ENCODE data around the gene CDH4. TPM values are rescaled to one million over a fixed set of nuclear protein-coding genes. Genes with fewer than 3 reads are reported as not detected.
A peak's percentile ranks its signal among the peaks of the same experiment; 100 is the strongest.

CDH4 gene
- total and polyA plus RNA-seq, 4 donors = 5.8 to 24.1 (median 17.1) TPM

DNA sequence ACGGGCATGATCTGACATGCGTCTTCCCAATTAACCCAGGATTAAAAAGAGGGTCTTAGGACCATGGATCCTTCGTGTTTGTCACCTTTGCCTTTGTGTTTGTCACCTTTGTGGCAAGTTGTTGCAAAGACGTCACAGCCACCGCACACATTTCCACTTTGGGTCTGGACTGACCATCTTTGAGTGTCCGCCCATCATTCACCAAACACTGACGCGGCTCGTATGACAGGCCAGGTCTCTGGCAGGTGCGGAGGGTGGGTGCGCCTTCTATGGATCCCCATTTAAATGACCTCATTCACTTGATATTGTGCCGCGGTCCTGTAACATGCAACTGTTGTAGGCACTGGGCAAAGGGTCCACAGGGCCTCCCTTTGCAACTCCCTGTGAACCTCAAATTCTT lies 409.5 kb downstream of the CDH4 start:
- peaks cover 51% of the 10 kb centered on the region for H3K4me1 ChIP-seq (ENCODE audit: control insufficient read depth, insufficient read depth, low read length)

GRCh38 chr20:61662226-61662967 lies 410.3 kb downstream of the CDH4 start:
- no peak for DNase-seq (ENCODE audit: low read depth in 4 of 6, low spot score in 6 of 6)
- Histone ChIP-seq H3K4me3 (ENCODE audit: low read depth, low read length) (no peak overlapping the region), H3K9me3 (ENCODE audit: control insufficient read depth, insufficient read depth, low read length) (no peaks in the 10 kb centered on the region), H3K4me1 (ENCODE audit: control insufficient read depth, insufficient read depth, low read length) (peaks cover 52% of the 10 kb centered on the region), H3K27me3 (ENCODE audit: control insufficient read depth, insufficient read depth, low read length) (no peaks in the 10 kb centered on the region), H3K27ac (ENCODE audit: low read depth, low read length) (no peak overlapping the region), H3K36me3 (ENCODE audit: control insufficient read depth, insufficient read depth, low read length) (peaks cover 6% of the 10 kb centered on the region)
- whole genome bisulfite sequencing (ENCODE audit: insufficient coverage) = 88% methylated on average over 31 of the region's 32 CpGs

More for the DNA sequence above, 409.5 kb downstream of the CDH4 start:
- 90% methylated on average over 9 of the region's 13 CpGs for WGBS (ENCODE audit: insufficient coverage)
- Histone ChIP-seq H3K27ac (ENCODE audit: low read depth, low read length) (no peak overlapping the region), H3K27me3 (ENCODE audit: control insufficient read depth, insufficient read depth, low read length) (no peaks in the 10 kb centered on the region), H3K4me3 (ENCODE audit: low read depth, low read length) (no peak overlapping the region), H3K9me3 (ENCODE audit: control insufficient read depth, insufficient read depth, low read length) (no peaks in the 10 kb centered on the region), H3K36me3 (ENCODE audit: control insufficient read depth, insufficient read depth, low read length) (peaks cover 6% of the 10 kb centered on the region)
- no peak for DNase-seq (ENCODE audit: low read depth in 4 of 6, low spot score in 6 of 6)

GRCh38 chr20:61662968-61663331 lies 410.9 kb downstream of the CDH4 start:
- Histone ChIP-seq H3K27ac (ENCODE audit: low read depth, low read length) (no peak overlapping the region), H3K27me3 (ENCODE audit: control insufficient read depth, insufficient read depth, low read length) (no peaks in the 10 kb centered on the region), H3K9me3 (ENCODE audit: control insufficient read depth, insufficient read depth, low read length) (no peaks in the 10 kb centered on the region), H3K4me3 (ENCODE audit: low read depth, low read length) (no peak overlapping the region), H3K4me1 (ENCODE audit: control insufficient read depth, insufficient read depth, low read length) (peaks cover 55% of the 10 kb centered on the region), H3K36me3 (ENCODE audit: control insufficient read depth, insufficient read depth, low read length) (peaks cover 6% of the 10 kb centered on the region)
- 62% methylated on average over 13 of the region's 13 CpGs for WGBS (ENCODE audit: insufficient coverage)
- no peak for DNase-seq (ENCODE audit: low read depth in 4 of 6, low spot score in 6 of 6)

DNA sequence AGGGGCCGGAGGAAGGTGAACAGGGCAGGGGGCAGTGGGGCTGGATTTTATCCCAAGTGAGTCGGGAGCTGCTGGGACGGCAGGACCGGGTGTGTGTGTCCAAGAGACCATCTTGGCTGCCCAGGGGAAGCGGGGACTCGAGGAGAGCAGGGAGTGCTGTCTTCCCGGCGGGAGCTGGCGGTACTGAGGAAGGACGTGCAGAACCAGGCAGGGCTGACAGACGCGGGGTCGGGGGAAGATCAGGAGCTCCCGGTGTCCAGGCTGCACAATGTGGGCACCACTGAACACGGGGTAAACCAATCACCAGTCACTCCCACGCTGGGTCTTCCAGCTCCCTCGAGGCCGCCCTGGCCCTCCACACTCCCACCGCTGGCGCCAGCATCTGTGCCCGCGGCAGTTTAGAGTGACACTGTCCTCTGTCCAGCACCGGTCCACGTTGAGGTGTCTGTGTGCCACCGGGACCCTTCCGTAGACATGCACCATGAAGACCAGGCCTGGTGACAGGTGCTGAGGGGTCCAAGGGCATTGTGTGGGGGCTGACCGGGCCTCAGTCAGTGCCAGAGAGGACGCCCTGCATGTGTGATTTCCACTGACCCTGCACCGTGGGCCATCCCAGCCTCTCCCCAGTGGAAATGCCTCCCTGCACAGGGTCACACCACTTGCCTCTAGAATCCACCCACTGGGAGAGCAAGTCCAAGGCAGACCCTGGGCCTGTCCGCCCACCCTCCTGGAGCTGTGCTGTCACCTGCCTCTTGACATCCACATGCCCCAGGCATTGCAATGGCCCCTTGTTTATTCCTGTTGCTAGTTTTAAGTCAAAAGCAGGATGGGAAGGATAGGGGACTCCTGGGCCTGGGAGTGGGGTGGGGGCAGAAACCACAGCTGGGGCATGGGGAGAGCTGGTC lies 411.7 kb downstream of the CDH4 start:
- H3K4me3 ChIP-seq (ENCODE audit: low read depth, low read length) = no peak overlapping the region
- DNase-seq (ENCODE audit: low read depth in 4 of 6, low spot score in 6 of 6) = no peak
- peaks cover 6% of the 10 kb centered on the region for H3K36me3 ChIP-seq (ENCODE audit: control insufficient read depth, insufficient read depth, low read length)
- H3K27me3 ChIP-seq (ENCODE audit: control insufficient read depth, insufficient read depth, low read length) = no peaks in the 10 kb centered on the region
- H3K4me1 ChIP-seq (ENCODE audit: control insufficient read depth, insufficient read depth, low read length) = peaks cover 62% of the 10 kb centered on the region
- no peak overlapping the region for H3K27ac ChIP-seq (ENCODE audit: low read depth, low read length)
- H3K9me3 ChIP-seq (ENCODE audit: control insufficient read depth, insufficient read depth, low read length) = no peaks in the 10 kb centered on the region
- 89% methylated on average over 30 of the region's 30 CpGs for WGBS (ENCODE audit: insufficient coverage)

GRCh38 chr20:61664556-61665320 lies 412.7 kb downstream of the CDH4 start:
- Histone ChIP-seq H3K4me1 (ENCODE audit: control insufficient read depth, insufficient read depth, low read length) (peaks cover 58% of the 10 kb centered on the region), H3K36me3 (ENCODE audit: control insufficient read depth, insufficient read depth, low read length) (peaks cover 6% of the 10 kb centered on the region), H3K27me3 (ENCODE audit: control insufficient read depth, insufficient read depth, low read length) (no peaks in the 10 kb centered on the region), H3K27ac (ENCODE audit: low read depth, low read length) (no peak overlapping the region), H3K4me3 (ENCODE audit: low read depth, low read length) (no peak overlapping the region), H3K9me3 (ENCODE audit: control insufficient read depth, insufficient read depth, low read length) (no peaks in the 10 kb centered on the region)
- 79% methylated on average over 17 of the region's 20 CpGs for WGBS (ENCODE audit: insufficient coverage)
- peak in 2 of 6 donors; percentile 56 to 80 for DNase-seq (ENCODE audit: low read depth in 4 of 6, low spot score in 6 of 6)

GRCh38 chr20:61665528-61666470 lies 413.7 kb downstream of the CDH4 start:
- Histone ChIP-seq H3K36me3 (ENCODE audit: control insufficient read depth, insufficient read depth, low read length) (peaks cover 6% of the 10 kb centered on the region), H3K9me3 (ENCODE audit: control insufficient read depth, insufficient read depth, low read length) (no peaks in the 10 kb centered on the region), H3K27me3 (ENCODE audit: control insufficient read depth, insufficient read depth, low read length) (no peaks in the 10 kb centered on the region), H3K4me1 (ENCODE audit: control insufficient read depth, insufficient read depth, low read length) (peaks cover 52% of the 10 kb centered on the region), H3K4me3 (ENCODE audit: low read depth, low read length) (no peak overlapping the region), H3K27ac (ENCODE audit: low read depth, low read length) (no peak overlapping the region)
- DNase-seq (ENCODE audit: low read depth in 4 of 6, low spot score in 6 of 6) = peak in 2 of 6 donors; percentile 19 to 90
- WGBS (ENCODE audit: insufficient coverage) = 61% methylated on average over 29 of the region's 32 CpGs

- Histone ChIP-seq H3K27ac (ENCODE audit: low read depth, low read length) (no peak overlapping the region), H3K36me3 (ENCODE audit: control insufficient read depth, insufficient read depth, low read length) (peaks cover 6% of the 10 kb centered on the region), H3K27me3 (ENCODE audit: control insufficient read depth, insufficient read depth, low read length) (no peaks in the 10 kb centered on the region), H3K9me3 (ENCODE audit: control insufficient read depth, insufficient read depth, low read length) (no peaks in the 10 kb centered on the region), H3K4me3 (ENCODE audit: low read depth, low read length) (no peak overlapping the region), H3K4me1 (ENCODE audit: control insufficient read depth, insufficient read depth, low read length) (peaks cover 52% of the 10 kb centered on the region)
- 89% methylated on average over 6 of the region's 9 CpGs for WGBS (ENCODE audit: insufficient coverage)
- no peak for DNase-seq (ENCODE audit: low read depth in 4 of 6, low spot score in 6 of 6)
Measured at GRCh38 chr20:61666471-61666832, 414.4 kb downstream of the CDH4 start.

DNA sequence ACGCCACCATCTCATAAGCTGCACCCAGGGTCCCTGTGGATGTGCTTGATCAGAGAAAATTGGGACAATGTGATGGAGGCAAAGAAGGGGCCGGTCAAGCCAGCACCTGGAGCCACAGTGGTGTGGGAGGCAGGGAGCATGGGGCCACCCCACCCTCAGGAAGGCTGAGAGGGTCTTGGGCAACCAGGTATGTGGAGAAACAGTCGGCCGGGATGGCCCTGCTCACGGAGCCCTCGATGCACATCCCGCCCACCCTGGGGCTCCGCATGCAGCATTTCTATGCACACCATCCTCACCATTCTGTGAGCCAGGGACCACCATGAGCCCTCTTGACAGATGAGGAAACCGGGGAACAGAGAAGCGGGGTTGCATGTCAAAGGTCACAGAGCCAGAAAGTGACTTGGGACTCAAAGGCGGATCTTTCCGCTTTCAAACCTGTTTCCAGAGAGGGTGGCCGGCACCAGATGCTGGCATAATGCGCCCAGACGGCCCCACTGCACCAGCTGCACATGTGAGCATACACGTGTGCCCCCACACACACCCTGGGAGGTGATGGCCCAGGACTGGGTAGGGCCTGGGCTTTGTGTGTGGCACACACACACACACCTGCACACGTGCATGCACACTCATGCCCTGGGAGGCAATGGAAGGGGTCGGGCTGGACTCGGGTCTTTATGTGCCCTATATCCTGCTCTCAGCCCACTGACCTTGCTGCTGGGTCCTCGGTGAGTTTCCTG lies 415.2 kb downstream of the CDH4 start:
- H3K4me1 ChIP-seq (ENCODE audit: control insufficient read depth, insufficient read depth, low read length) = peaks cover 52% of the 10 kb centered on the region

More for the DNA sequence above, 415.2 kb downstream of the CDH4 start:
- Histone ChIP-seq H3K27ac (ENCODE audit: low read depth, low read length) (no peak overlapping the region), H3K9me3 (ENCODE audit: control insufficient read depth, insufficient read depth, low read length) (no peaks in the 10 kb centered on the region), H3K36me3 (ENCODE audit: control insufficient read depth, insufficient read depth, low read length) (peaks cover 6% of the 10 kb centered on the region), H3K27me3 (ENCODE audit: control insufficient read depth, insufficient read depth, low read length) (no peaks in the 10 kb centered on the region), H3K4me3 (ENCODE audit: low read depth, low read length) (no peak overlapping the region)
- 92% methylated on average over 19 of the region's 20 CpGs for WGBS (ENCODE audit: insufficient coverage)
- no peak for DNase-seq (ENCODE audit: low read depth in 4 of 6, low spot score in 6 of 6)
